T-helper 17 cell (primary cell): ENCODE data around the gene TSPAN18. TPM values are rescaled to one million over a fixed set of nuclear protein-coding genes. Genes with fewer than 3 reads are reported as not detected.
A peak's percentile ranks its signal among the peaks of the same experiment; 100 is the strongest.

Experiments used
- ATAC-seq: fragments of 150-1000 bp; cut with Tn5 transposase; 2 replicates; pipeline ENCODE4 v1.10.0; 2021; ENCODE audit warnings: mild to moderate bottlenecking, moderate library complexity
- DNase-seq, 3 donors: peaks; one replicate each; pipeline versions ENCODE4 v3.0.0 to v3.0.0-alpha.2; 2020 to 2021
- H3K9me3 ChIP-seq: one replicate; pipeline ENCODE4 v1.7.0; 2013; ENCODE audit warnings: low read length, mild to moderate bottlenecking; ENCODE audit not compliant: control insufficient read depth, poor library complexity, severe bottlenecking
- H3K27ac Mint-ChIP-seq: one replicate; pipeline ENCODE4 v1.8.0; 2022; ENCODE audit warnings: mild to moderate bottlenecking, moderate library complexity, mixed read lengths
- H3K27me3 Mint-ChIP-seq: one replicate; pipeline ENCODE4 v1.8.0; 2022; ENCODE audit warnings: mixed read lengths
- H3K36me3 Mint-ChIP-seq: one replicate; pipeline ENCODE4 v1.8.0; 2022; ENCODE audit warnings: low read depth, mixed read lengths
- H3K4me1 Mint-ChIP-seq: one replicate; pipeline ENCODE4 v1.8.0; 2022; ENCODE audit warnings: mild to moderate bottlenecking, mixed read lengths
- H3K4me3 Mint-ChIP-seq: one replicate; pipeline ENCODE4 v1.8.0; 2022; ENCODE audit warnings: mild to moderate bottlenecking, moderate library complexity, mixed read lengths
- total RNA-seq, 4 donors: library from RNA in 2 of 4; stranded (reverse) in 2 of 4; gene quantifications; one replicate each; pipeline ENCODE4 v1.2.3 and lab custom pipeline; 2022 to 2026

Gene TSPAN18
- total RNA-seq, 2 donors from 2014 or later = 79.8 to 93.2 TPM

GRCh38 chr11:44934110-44934509, 207.3 kb downstream of the TSPAN18 start:
- H3K27me3 Mint-ChIP-seq = no peaks in the 10 kb centered on the region
- ATAC-seq (no peak), DNase-seq (no peak)
- peaks cover 13% of the 10 kb centered on the region for H3K4me1 Mint-ChIP-seq
- peak overlapping the region; percentile 33 for H3K4me3 Mint-ChIP-seq
- peaks cover 9% of the 10 kb centered on the region for H3K36me3 Mint-ChIP-seq
- H3K9me3 ChIP-seq = no peaks in the 10 kb centered on the region
- H3K27ac Mint-ChIP-seq = no peak overlapping the region

- DNase-seq (no peak), ATAC-seq (no peak)
- peaks cover 9% of the 10 kb centered on the region for H3K36me3 Mint-ChIP-seq
- H3K9me3 ChIP-seq = no peaks in the 10 kb centered on the region
- no peak overlapping the region for H3K4me3 Mint-ChIP-seq
- H3K27me3 Mint-ChIP-seq = no peaks in the 10 kb centered on the region
- peaks cover 13% of the 10 kb centered on the region for H3K4me1 Mint-ChIP-seq
- no peak overlapping the region for H3K27ac Mint-ChIP-seq
Observed at GRCh38 chr11:44934735-44935250, 208.0 kb downstream of the TSPAN18 start.

GRCh38 chr11:44936525-44936924, 209.8 kb downstream of the TSPAN18 start:
- Mint-ChIP-seq H3K36me3 (no peaks in the 10 kb centered on the region), H3K4me3 (no peak overlapping the region), H3K27me3 (no peaks in the 10 kb centered on the region), H3K27ac (no peak overlapping the region), H3K4me1 (peaks cover 16% of the 10 kb centered on the region)
- H3K9me3 ChIP-seq = no peaks in the 10 kb centered on the region
- ATAC-seq (peak; percentile 84), DNase-seq (peak; percentile 60 to 77 (median 62))

- no peaks in the 10 kb centered on the region for H3K27me3 Mint-ChIP-seq
- ATAC-seq (no peak), DNase-seq (no peak)
- no peaks in the 10 kb centered on the region for H3K9me3 ChIP-seq
- no peak overlapping the region for H3K27ac Mint-ChIP-seq
- H3K36me3 Mint-ChIP-seq = no peaks in the 10 kb centered on the region
- H3K4me3 Mint-ChIP-seq = no peak overlapping the region
- peaks cover 15% of the 10 kb centered on the region for H3K4me1 Mint-ChIP-seq
Observed at GRCh38 chr11:44936951-44937543, 210.3 kb downstream of the TSPAN18 start.

GRCh38 chr11:44938066-44938691, 211.4 kb downstream of the TSPAN18 start:
- Mint-ChIP-seq H3K36me3 (no peaks in the 10 kb centered on the region), H3K27ac (no peak overlapping the region), H3K4me1 (peaks cover 18% of the 10 kb centered on the region), H3K27me3 (no peaks in the 10 kb centered on the region), H3K4me3 (no peak overlapping the region)
- H3K9me3 ChIP-seq = no peaks in the 10 kb centered on the region
- ATAC-seq (no peak), DNase-seq (no peak)

GRCh38 chr11:44939673-44940395, 213.1 kb downstream of the TSPAN18 start:
- DNase-seq (no peak), ATAC-seq (no peak)
- H3K9me3 ChIP-seq = no peaks in the 10 kb centered on the region
- Mint-ChIP-seq H3K4me3 (peak overlapping the region; percentile 15), H3K27ac (no peak overlapping the region), H3K27me3 (no peaks in the 10 kb centered on the region), H3K36me3 (no peaks in the 10 kb centered on the region), H3K4me1 (peaks cover 17% of the 10 kb centered on the region)

GRCh38 chr11:44940404-44940803, 213.6 kb downstream of the TSPAN18 start:
- H3K27ac Mint-ChIP-seq = no peak overlapping the region
- no peaks in the 10 kb centered on the region for H3K27me3 Mint-ChIP-seq
- DNase-seq (no peak), ATAC-seq (no peak)
- H3K36me3 Mint-ChIP-seq = no peaks in the 10 kb centered on the region
- H3K9me3 ChIP-seq = no peaks in the 10 kb centered on the region
- H3K4me1 Mint-ChIP-seq = peaks cover 17% of the 10 kb centered on the region
- no peak overlapping the region for H3K4me3 Mint-ChIP-seq

GRCh38 chr11:44940835-44941234, 214.1 kb downstream of the TSPAN18 start:
- H3K27me3 Mint-ChIP-seq = no peaks in the 10 kb centered on the region
- ATAC-seq = no peak

GRCh38 chr11:44941259-44942021, 214.7 kb downstream of the TSPAN18 start:
- no peaks in the 10 kb centered on the region for H3K9me3 ChIP-seq
- Mint-ChIP-seq H3K4me1 (peaks cover 15% of the 10 kb centered on the region), H3K4me3 (no peak overlapping the region), H3K27ac (peak overlapping the region; percentile 21), H3K36me3 (no peaks in the 10 kb centered on the region), H3K27me3 (no peaks in the 10 kb centered on the region)
- ATAC-seq (no peak), DNase-seq (no peak)

More at GRCh38 chr11:44940835-44941234, 214.1 kb downstream of the TSPAN18 start:
- Mint-ChIP-seq H3K27ac (peak overlapping the region; percentile 21), H3K4me1 (peaks cover 17% of the 10 kb centered on the region), H3K4me3 (no peak overlapping the region), H3K36me3 (no peaks in the 10 kb centered on the region)
- DNase-seq = no peak
- no peaks in the 10 kb centered on the region for H3K9me3 ChIP-seq

- H3K4me1 Mint-ChIP-seq = peaks cover 14% of the 10 kb centered on the region
- no peaks in the 10 kb centered on the region for H3K36me3 Mint-ChIP-seq
- H3K27ac Mint-ChIP-seq = no peak overlapping the region
- peak overlapping the region; percentile 69 for H3K4me3 Mint-ChIP-seq
- ATAC-seq = no peak
- no peaks in the 10 kb centered on the region for H3K9me3 ChIP-seq
- H3K27me3 Mint-ChIP-seq = no peaks in the 10 kb centered on the region
- DNase-seq = no peak
Observed at GRCh38 chr11:44942029-44942955, 215.5 kb downstream of the TSPAN18 start.

- no peaks in the 10 kb centered on the region for H3K9me3 ChIP-seq
- no peaks in the 10 kb centered on the region for H3K36me3 Mint-ChIP-seq
- peaks cover 14% of the 10 kb centered on the region for H3K4me1 Mint-ChIP-seq
- ATAC-seq (peak; percentile 73), DNase-seq (no peak)
- no peak overlapping the region for H3K27ac Mint-ChIP-seq
- H3K4me3 Mint-ChIP-seq = no peak overlapping the region
- no peaks in the 10 kb centered on the region for H3K27me3 Mint-ChIP-seq
Observed at GRCh38 chr11:44943118-44943517, 216.4 kb downstream of the TSPAN18 start.

GRCh38 chr11:44943696-44944095, 216.9 kb downstream of the TSPAN18 start:
- no peaks in the 10 kb centered on the region for H3K27me3 Mint-ChIP-seq
- no peak overlapping the region for H3K27ac Mint-ChIP-seq
- H3K9me3 ChIP-seq = no peaks in the 10 kb centered on the region
- H3K36me3 Mint-ChIP-seq = no peaks in the 10 kb centered on the region
- H3K4me3 Mint-ChIP-seq = peak overlapping the region; percentile 9
- H3K4me1 Mint-ChIP-seq = peaks cover 14% of the 10 kb centered on the region
- DNase-seq (no peak), ATAC-seq (peak; percentile 28)
